GM18909 (cell line): ENCODE results near the gene MORN2.

Experiments used
- ATAC-seq: cut with Tn5 transposase; IDR thresholded peaks from one replicate; pipeline ENCODE4 v1.9.1; 2021; ENCODE audit warnings: mild to moderate bottlenecking; ENCODE audit not compliant: unreplicated experiment, poor library complexity

MORN2 gene

DNA sequence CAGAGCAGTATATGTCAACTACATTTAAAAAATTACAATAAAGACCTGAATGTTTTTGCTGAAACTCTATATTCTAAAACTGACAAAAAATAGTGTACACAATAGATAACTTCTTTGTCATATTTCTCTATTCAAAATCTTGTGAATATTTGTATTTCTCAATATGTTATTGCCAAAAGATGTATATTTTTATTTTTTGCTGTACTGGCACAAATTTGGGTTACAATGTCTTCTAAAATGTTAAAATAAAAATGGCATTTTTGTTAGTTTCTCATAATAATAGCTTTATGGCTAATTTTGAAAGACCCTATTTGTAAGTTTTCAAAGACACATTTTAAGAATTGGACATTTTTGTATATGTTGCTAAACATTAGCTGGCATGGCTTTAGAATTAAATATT lies 13.3 kb downstream of the MORN2 start:
- ATAC-seq: no peak

DNA sequence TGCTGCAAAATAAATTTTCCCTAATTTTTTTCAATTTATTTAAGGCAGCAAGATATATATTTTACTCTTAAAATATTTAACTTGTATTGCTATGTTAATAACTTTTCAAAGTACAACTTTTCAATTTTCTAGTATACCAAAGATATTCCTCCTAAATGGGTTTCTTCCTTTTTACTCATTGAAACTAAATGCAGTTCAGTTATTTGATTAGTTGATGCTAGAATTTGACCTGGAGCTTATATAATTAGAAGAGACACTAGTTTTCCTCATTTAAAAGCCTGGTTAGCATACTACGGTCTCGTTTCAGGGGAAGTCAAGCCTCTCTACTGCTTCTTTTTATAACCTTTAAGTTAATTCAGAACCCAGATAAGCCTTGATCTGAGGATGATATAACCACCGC lies 13.8 kb downstream of the MORN2 start, which contains the start of gene ARHGEF33:
Gene ARHGEF33, plus strand, starts transcription at position 301 of the 400 bp plus-strand sequence. CDS start 29,573 bp downstream, outside the sequence.
- no peak for ATAC-seq

DNA sequence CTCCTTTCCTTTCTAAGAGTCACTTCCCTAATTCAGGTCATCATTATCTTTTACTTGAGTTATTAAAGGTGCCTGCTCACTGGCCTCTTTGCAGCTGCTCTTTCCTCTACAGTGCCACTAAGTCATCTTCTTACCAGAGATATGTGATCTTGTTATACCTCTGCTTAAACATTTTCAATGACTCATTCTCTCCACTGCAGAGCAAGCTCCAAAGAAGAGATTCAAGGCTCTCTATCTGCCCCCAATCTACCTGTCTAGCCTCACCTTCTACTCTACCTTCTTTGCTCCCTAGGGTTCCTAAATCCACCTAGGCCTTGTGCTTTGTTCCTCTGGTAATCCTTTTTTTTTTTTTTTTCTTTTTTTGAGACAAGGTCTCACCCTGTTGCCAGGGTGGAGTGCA lies 17.0 kb downstream of the MORN2 start:
- ATAC-seq: no peak

DNA sequence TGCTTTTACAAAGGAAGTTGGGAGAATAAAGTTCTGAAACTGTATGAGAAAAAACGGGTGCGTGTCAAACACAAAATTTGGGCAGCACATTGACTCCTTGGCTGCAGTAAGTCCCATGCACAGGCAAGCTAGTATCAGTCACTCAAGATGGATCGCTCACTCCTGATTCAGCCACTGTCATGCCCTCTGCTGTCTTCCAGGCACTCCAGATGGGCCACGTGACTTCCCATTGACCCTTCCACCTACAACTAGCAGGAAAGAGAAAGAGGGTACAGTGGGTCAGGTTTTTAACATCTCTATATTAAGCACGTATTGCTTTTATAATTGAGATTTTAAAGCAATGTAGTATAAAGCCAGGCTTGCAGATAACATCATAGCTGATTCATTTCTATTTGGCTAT lies 22.5 kb downstream of the MORN2 start:
- ATAC-seq: no peak

DNA sequence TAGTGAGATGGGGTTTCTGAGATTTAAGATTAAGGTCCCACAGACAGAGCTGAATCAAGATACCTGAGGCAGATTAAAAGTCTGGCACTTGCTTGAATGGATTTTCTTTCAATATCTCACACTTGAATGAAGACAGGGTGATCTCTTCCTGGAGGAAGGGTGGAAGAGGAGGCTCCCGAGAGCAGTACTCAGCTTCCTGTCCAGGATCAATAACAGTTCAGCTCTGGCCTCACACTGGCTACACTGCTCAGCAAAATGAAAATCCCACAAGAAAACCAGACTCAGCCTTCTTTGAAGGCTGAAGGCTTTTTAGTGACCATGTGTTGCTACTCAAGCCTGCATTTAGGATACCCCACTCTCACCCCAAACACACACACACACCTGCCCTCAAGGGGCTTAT lies 24.9 kb downstream of the MORN2 start:
- ATAC-seq: no peak

DNA sequence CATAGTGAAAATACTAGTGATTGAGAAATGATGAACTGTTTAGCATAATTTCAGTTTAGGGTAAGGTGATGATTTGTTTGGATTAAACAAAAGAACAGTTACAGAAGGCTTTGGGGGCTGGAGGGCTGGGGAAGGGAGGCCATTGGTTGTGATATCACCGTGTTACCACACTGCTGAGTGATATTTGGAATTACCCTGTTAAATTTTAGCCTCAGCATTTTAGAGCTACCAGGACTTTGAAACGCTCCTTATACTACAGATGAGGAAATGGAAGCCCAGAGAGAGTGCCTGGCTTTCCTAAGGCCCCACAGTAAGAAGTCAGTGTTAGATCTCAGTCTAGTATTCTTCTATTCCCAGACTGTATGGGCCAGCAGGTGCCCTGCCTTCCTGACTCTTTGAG lies 29.5 kb downstream of the MORN2 start:
- no peak for ATAC-seq

DNA sequence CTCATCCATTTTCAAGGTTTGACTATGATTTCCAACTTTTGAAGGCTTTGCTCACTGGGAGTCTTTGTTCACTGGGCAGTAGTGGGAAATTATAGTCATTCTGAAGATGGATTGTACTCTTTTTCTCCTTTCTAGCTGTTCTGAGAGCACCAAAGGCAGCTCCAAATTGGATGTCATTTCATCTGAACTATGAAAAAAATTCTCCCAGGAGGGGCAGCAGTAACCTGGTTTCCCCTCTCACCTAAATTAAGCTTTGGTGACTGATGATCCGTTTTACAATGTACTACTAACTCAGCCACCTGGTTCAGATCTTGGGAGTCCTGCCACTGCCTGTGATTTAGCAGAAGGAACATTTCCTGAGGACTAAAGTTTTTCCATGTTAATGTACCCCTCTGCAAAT lies 31.5 kb downstream of the MORN2 start:
- ATAC-seq: no peak

DNA sequence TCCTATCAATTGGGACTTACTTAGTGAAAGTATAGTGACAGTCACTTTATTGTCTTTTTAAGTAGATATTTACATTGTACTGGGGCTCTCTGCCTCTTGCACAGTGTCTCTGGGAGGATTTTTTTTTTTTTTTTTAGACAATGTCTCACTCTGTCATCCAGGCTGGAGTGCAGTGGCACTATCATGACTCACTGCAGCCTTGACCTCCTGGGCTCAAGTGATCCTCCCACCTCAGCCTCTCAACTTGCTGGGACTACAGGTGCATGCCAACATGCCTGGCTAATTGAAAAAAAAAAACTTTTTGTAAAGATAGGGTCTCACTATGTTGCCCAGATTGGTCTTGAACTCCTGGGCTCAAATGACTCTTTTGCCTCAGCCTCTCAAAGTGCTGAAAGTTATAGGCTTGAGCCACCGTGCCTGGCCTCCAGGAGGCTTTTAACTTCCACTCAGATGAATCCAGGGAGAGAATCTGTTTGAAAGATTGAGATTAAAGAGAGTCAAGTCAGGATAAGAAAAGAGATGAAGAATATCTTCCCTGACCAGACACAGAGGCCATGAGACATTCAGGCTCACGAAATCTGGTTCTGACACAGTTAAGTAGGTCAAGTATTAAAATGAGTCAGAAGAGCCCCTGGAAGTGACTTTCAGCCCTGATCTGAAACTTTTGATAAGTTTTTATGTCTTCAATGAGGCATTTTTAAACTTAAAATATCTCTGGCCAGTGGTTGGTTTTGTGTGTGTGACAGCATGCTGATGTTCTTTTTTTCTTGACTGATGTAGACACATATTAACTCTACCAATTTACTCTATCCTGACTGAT lies 32.2 kb downstream of the MORN2 start:
- ATAC-seq: peak; percentile 89

DNA sequence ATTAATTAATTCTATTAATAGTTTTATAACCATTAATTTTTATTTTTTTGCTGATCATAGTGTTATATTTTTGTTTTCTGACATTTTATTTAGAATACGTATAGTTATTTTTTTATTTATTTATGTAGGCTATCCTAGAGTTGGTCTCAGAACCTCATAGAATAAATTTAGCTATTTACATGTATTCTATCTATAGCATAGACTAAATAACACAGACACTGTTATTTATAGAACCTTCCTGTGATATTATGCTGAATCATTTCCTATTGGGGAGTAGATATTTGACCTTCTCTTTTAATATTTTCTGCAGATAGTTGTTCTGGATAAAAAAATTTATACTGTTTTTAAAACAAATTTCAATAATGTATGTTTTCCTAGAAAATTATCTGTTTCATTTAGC lies 34.1 kb downstream of the MORN2 start:
- no peak for ATAC-seq

DNA sequence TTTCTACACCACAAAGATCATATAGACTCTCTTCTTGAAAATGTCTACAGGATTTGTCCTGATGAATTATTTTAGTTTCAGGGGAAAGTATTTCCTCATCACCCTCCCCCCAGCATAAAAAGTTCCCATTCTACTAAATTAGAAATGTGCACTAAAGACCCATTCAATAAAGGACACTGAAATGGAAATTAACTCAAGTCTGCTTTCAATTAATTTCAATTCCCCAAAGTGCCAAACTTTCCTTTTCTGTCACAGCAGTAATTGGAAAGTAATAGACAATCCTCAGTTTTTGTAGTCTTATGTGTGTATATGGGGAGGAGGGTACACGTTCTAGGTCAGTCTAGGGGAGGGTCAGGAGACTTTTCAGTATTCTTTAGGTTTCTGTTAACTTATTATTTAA lies 35.4 kb downstream of the MORN2 start:
- no peak for ATAC-seq

DNA sequence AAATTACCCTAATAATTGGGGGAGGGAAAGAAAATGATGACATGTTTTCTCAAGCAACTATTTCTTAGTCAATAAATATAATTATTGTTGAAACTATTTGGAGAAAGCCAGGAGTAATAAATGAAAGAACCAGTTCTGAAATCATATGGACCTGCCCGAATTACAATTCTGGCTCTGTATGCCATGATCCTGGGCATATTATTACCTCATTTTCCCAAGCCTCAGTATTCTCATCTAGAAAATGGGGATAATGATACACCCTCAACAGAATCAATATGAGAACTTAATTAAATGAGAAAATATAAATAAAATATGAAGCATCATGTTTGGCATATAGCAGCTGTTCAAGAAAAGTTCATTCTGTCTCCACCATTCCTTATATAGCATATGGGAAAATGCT lies 36.8 kb downstream of the MORN2 start:
- ATAC-seq: no peak

DNA sequence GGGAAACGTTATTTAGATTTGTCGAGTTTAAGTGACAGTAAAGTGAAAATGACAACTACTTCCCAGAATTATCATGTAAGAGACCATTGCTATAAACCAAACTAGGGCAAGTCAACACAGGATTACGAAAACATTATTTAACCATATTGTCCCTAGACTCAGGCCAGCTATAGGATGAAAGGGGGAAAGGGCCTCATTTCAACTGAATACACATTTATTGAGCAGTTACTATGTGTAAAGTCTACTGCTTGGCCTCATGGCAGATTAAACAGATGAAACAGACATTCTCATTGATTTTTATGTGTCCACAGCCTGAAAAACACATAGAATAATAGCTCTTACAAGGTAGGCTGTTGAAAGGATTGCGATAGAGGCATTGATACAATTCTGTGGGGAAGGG lies 46.6 kb downstream of the MORN2 start:
- no peak for ATAC-seq

DNA sequence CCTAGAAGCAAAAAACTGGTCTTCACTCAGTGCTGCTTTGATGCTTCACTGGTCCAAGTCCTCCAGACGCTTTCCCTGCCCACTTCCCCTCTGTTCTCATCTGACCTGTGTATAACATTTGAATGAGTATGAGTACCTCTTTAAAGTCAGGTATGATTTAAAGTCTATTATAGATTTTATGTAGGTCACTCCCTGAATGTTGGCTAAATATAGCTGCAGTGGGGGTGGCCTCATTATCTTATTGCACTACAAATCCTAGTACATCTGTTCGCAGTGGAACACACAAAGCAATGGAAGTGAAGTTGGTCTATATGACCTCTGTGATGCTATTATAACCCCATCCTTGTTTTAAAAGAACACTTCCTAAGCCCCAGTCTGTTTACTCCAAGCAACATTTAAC lies 47.1 kb downstream of the MORN2 start:
- ATAC-seq: no peak

DNA sequence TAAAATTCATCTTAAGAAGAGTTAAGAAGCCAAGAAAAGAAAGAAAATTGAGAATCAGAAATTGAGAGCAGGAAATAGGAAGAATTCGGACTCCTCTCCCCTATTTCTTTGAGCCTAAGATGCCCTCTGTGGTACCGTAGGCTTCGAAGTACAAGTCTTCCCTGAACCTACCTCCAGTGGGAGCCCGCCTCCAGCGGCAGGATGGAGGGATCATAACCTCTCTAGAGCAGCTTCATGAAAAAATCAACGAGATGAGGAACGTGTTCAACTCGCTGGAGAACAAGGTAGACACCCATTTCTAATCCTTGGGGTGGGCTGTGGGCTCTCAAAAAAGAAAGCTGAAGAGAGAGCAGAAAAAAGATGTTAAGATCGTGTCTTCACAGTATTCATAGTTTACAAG lies 50.2 kb downstream of the MORN2 start:
- ATAC-seq: no peak

DNA sequence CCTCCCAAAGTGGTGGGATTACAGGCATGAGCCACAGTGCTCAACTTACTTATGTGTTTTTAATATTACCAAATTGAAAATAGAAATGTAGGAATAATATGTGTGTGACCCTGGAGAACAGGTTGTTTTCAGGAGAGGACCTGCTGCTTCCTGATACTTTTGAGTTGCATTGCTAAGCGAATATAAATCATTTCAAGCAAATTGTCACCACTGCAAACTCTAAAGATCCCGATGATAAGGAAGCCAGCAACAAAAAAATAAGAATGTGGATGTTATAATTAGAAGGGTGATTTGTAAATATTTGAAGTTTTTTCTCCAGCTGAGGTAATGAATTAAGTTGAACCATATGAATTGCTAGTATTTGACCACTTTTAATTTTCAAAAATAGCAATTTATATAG lies 54.8 kb downstream of the MORN2 start:
- ATAC-seq: no peak
